ENCODE measurements around the gene WDR5B.

- TF ChIP-seq EZH2 (IDR thresholded peaks at IDR 0.05) (no peak), EZH2phosphoT487 (IDR thresholded peaks at IDR 0.05) (no peak)
These were observed 32.8 kb downstream of the WDR5B start, which contains the start of gene MIX23 for GRCh38 chr3:122382888-122383666.
